Skeletal muscle tissue (tissue), 4 donors: Measurements from ENCODE around the gene POLR1G. TPM values are rescaled to one million over a fixed set of nuclear protein-coding genes. Genes with fewer than 3 reads are reported as not detected.

Experiments
- H3K27ac ChIP-seq: one replicate; pipeline ENCODE4 v1.7.0; 2013; ENCODE audit warnings: mild to moderate bottlenecking, low read depth, low read length, inconsistent platforms
- H3K27me3 ChIP-seq, 3 donors: one replicate each; pipeline ENCODE4 v1.7.0; 2013; ENCODE audit warnings: low read length in 3 of 3; ENCODE audit not compliant: control insufficient read depth in 3 of 3, insufficient read depth in 3 of 3
- H3K36me3 ChIP-seq, 3 donors: one replicate each; pipeline ENCODE4 v1.7.0; 2013; ENCODE audit warnings: low read length in 3 of 3; ENCODE audit not compliant: control insufficient read depth in 3 of 3, insufficient read depth in 3 of 3
- H3K4me1 ChIP-seq, 3 donors: one replicate each; pipeline ENCODE4 v1.7.0; 2013; ENCODE audit warnings: low read length in 3 of 3, mild to moderate bottlenecking in 3 of 3; ENCODE audit not compliant: control insufficient read depth in 3 of 3, insufficient read depth in 3 of 3
- H3K4me3 ChIP-seq, 3 donors: one replicate each; pipeline ENCODE4 v1.7.0; 2013; ENCODE audit warnings: low read length in 3 of 3
- H3K9ac ChIP-seq, 3 donors: one replicate each; pipeline ENCODE4 v1.7.0; 2013; ENCODE audit warnings: low read length in 3 of 3, mild to moderate bottlenecking in 3 of 3, moderate library complexity in 2 of 3, low read depth in 1 of 3
- H3K9me3 ChIP-seq, 3 donors: one replicate each; pipeline ENCODE4 v1.7.0; 2013; ENCODE audit warnings: low read length in 3 of 3; ENCODE audit not compliant: control insufficient read depth in 3 of 3
- total RNA-seq: library from RNA; depleted of rRNA; stranded (reverse); fragments of >200 nt; gene quantifications from one replicate; pipeline ENCODE4 v1.2.3, GENCODE V29; 2014
- donor health status: Osteomylitis.

The POLR1G gene
- total RNA-seq, 1 donor from 2014 or later = 7.3 TPM

DNA sequence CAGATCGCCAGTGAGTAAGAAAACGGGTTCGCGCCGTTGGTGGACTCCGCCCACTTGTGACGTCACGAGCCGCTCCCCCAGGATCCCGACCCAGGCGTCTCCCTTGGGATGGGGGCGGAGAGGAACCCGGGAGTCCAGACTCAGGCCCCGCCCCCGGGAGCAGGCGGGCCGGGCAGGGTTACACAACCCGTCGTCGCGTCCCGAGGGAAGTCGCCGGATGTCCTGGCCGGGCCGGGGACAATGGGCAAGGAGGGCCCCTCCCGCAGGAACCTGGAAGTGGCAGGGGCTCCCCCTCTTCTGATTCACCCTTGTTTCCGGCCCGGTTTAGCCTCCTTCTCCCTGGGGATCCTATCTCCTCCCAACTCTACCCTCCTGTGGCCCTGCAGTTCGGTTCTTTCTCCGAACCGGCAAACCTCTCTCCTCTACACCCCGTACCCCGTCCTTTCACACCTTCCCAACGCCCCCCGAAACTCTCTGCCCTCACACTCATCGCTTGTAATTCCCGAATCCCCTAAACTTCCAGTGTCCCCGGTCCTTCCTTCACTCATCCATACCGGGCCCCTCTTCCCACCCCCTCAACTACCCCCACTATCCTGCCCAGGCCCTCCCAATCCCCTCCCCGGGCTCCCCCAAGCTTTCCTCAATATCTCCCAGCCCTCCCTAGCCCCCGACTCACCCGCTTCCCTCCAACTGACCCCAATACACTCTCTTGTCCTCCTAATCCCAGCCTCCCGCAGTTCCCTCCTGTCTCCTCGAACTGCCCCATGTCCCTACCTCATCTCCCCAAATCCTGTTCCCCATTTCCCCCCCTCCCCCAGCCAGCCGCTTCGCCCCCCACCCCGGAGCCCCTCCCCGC, 37.2 kb downstream of the POLR1G start:
- Histone ChIP-seq H3K36me3 (no peaks in the 10 kb centered on the region), H3K4me1 (peaks cover 17 to 36% (median 33%) of the 10 kb centered on the region in 3 donors), H3K4me3 (peak overlapping the region; percentile 67 to 73 (median 70)), H3K27me3 (no peaks in the 10 kb centered on the region), H3K27ac (peak overlapping the region; percentile 95), H3K9me3 (no peaks in the 10 kb centered on the region), H3K9ac (peak overlapping the region; percentile 50 to 77 (median 73))

DNA sequence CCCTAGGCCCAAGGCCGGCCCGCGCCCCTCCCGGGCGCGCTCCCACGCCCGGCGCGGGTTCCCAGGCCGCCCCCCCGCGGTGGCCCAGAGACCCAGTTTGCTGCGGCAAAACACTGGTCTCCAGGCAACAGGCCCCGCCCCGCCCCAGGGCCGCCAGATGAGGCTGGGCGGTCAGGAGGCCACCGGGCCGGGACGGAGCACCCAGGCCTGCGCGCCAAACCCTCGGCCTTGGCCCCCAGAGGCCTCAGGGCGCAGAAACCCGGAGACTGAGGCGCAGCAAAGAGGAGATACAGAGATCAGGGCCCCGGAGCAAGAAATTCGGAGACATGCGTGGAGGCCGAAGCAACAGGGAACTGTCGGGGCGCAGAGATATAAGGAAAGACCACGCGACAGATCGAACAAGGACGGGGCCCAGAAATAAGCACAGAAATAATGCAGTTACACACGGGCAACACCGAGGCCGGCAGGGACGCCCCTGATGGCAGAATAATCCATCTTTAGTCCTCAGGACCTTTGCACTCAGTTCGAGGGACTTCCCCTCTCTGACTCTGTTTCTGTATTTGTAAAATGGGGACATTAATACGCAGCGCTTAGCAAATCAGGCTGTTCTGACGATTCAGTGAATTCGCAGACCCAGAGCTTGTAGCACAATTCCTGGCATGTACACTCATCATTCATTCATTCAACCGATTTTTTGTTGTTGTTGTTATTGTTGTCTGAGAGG, 38.0 kb downstream of the POLR1G start:
- no peaks in the 10 kb centered on the region for H3K27me3 ChIP-seq
- H3K4me1 ChIP-seq = peaks cover 17 to 39% (median 33%) of the 10 kb centered on the region in 3 donors
- no peaks in the 10 kb centered on the region for H3K36me3 ChIP-seq
- H3K4me3 ChIP-seq = peak overlapping the region; percentile 51 to 71 (median 67)
- peak overlapping the region; percentile 57 to 76 (median 68) for H3K9ac ChIP-seq
- peak overlapping the region; percentile 95 for H3K27ac ChIP-seq
- no peaks in the 10 kb centered on the region for H3K9me3 ChIP-seq

DNA sequence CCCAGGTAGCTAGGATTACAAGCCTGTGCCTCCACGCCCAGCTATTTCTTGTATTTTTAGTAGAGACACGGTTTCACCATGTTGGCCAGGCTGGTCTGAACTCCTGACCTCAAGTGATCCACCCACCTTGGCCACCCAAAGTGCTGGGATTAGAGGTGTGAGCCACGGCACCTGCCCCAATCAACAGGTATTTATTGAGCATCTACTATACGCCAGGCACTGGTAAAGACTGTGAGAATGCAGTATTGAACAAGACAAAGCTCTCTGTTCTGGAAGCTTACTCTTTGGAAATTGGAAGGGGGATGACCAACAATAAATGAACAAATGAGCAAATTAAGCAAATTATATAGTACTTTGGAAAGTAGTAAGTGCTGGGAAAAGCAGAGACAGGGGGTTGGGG, 38.7 kb downstream of the POLR1G start:
- no peaks in the 10 kb centered on the region for H3K36me3 ChIP-seq
- H3K4me1 ChIP-seq = peaks cover 20 to 41% (median 33%) of the 10 kb centered on the region in 3 donors
- no peaks in the 10 kb centered on the region for H3K9me3 ChIP-seq
- no peak overlapping the region for H3K9ac ChIP-seq
- no peaks in the 10 kb centered on the region for H3K27me3 ChIP-seq
- no peak overlapping the region for H3K4me3 ChIP-seq
- peak overlapping the region; percentile 95 for H3K27ac ChIP-seq

DNA sequence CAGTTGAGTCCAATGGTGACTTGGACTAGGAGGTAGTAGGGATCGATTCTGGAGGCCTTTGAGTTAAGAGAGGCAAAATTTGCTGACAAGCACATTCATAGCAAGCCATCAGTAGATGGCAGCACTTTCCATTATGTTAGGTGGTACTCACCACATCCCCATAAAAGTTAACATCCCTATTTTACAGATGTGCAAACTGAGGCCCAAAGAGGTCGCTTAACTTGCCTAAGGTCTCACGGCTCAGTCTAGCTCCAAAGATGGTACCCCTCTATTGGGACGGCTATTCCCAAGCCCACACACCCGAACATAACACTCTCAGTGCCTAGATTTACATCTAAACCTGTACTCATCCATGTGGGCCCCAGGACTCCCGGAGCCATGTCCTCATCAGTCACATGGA, 39.9 kb downstream of the POLR1G start:
- no peaks in the 10 kb centered on the region for H3K27me3 ChIP-seq
- no peak overlapping the region for H3K4me3 ChIP-seq
- H3K9me3 ChIP-seq = no peaks in the 10 kb centered on the region
- H3K4me1 ChIP-seq = peaks cover 20 to 38% (median 29%) of the 10 kb centered on the region in 3 donors
- H3K36me3 ChIP-seq = no peaks in the 10 kb centered on the region
- no peak overlapping the region for H3K9ac ChIP-seq
- no peak overlapping the region for H3K27ac ChIP-seq

DNA sequence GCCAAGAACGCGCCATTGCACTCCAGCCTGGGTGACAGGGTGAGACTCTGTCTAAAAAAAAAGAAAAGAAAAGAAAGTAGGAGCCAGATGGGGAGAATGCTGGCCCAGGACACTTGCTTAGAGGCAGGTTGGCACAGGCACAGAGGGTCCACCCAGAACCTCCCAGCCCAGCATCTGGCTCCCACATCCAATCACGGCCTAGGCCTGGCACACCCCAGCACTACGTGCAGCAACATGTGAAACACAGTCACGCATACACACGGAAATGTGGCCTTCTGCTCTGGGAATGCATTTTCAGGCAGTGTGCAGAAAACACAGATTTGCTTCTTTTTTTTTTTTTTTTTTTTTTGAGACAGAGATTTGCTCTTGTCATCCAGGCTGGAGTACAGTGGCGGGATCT, 40.5 kb downstream of the POLR1G start:
- Histone ChIP-seq H3K36me3 (no peaks in the 10 kb centered on the region), H3K4me1 (peaks cover 26 to 42% (median 31%) of the 10 kb centered on the region in 3 donors), H3K9ac (no peak overlapping the region)

GRCh38 chr19:45448425-45448756, 41.9 kb downstream of the POLR1G start:
- Histone ChIP-seq H3K27me3 (no peaks in the 10 kb centered on the region), H3K9ac (no peak overlapping the region), H3K36me3 (no peaks in the 10 kb centered on the region), H3K4me3 (no peak overlapping the region), H3K9me3 (no peaks in the 10 kb centered on the region), H3K4me1 (peaks cover 21 to 34% (median 22%) of the 10 kb centered on the region in 3 donors), H3K27ac (no peak overlapping the region)

More for the DNA sequence above, 40.5 kb downstream of the POLR1G start:
- no peaks in the 10 kb centered on the region for H3K27me3 ChIP-seq
- no peak overlapping the region for H3K27ac ChIP-seq
- no peak overlapping the region for H3K4me3 ChIP-seq
- H3K9me3 ChIP-seq = no peaks in the 10 kb centered on the region

DNA sequence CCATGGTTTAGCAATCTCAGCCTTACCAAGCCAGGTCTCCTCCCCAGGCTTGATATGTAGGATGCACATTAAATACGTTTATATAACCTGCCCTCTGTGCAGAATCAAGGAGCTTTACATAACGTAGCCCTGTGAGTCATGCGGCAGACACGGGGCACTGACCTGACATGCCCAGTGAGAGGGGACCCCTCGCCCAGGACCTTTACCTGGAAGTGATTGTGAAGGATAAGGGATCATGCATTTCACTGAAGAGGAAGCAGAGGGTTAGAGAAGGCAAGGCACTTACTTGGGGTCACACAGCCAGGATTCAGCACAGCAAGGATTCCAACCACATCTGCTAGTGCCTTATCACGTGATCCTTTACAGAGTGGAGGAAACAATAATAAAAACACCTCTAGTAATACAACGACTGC, 42.4 kb downstream of the POLR1G start:
- Histone ChIP-seq H3K4me3 (no peak overlapping the region), H3K36me3 (no peaks in the 10 kb centered on the region), H3K9me3 (no peaks in the 10 kb centered on the region), H3K4me1 (peaks cover 19 to 34% (median 22%) of the 10 kb centered on the region in 3 donors), H3K27me3 (no peaks in the 10 kb centered on the region), H3K9ac (no peak overlapping the region), H3K27ac (no peak overlapping the region)

DNA sequence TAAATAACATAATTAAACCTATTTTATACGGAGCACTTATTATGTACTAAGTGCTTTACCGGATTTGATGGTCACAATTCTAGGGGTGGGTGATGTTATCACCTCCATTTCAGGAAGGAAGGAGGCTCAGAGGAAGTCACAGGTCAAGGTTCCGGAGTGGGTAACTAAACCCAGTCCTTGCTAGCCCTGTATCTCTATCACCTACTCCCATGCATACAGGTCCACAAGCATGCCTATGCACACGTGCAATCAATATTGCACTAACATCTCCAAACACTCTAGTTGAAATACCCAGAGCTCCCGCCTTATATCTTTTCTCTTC, 43.5 kb downstream of the POLR1G start:
- no peaks in the 10 kb centered on the region for H3K9me3 ChIP-seq
- H3K9ac ChIP-seq = peak overlapping the region; percentile 54 to 66 (median 61)
- no peaks in the 10 kb centered on the region for H3K27me3 ChIP-seq
- peaks cover 13 to 35% (median 17%) of the 10 kb centered on the region in 3 donors for H3K4me1 ChIP-seq
- H3K36me3 ChIP-seq = no peaks in the 10 kb centered on the region
- peak overlapping the region; percentile 65 for H3K27ac ChIP-seq
- peak overlapping the region; percentile 64 to 73 (median 67) for H3K4me3 ChIP-seq

DNA sequence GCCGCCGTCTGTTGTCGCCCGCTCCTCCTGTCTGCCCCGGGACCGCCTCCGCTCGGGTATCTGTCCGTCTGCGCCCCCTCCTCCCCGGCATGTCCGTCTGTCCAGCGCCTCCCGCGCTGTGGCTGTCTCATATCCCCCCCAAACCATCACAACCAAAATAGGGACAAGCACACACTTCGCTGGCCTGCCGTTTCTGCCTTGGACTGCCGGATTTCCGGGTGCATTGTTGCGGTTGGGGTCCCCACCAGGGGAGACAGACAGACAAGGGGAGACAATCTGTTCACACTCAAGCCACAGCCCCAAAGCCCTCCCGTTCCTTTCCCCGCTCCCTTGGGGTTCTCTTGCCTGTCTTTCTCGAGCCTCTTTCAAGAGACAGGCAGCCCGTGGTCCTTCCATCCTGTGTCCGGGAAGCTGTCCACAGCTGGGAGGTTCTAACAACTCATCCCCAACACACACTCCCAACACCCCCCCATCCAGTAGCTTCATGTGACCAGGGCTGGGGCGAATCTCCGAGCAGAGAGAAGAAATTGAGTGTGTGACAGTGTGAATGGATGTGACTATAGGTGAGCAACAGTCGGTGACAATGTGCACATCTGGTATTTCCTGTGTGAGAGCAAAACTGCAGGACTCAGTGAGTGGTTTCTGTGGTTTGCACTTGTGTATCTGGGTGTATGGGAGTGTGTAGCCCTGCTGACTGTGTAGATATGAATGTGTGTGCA, 44.8 kb downstream of the POLR1G start:
- Histone ChIP-seq H3K4me3 (peak overlapping the region; percentile 75 to 80 (median 75)), H3K4me1 (peaks cover 26 to 46% (median 30%) of the 10 kb centered on the region in 3 donors), H3K36me3 (no peaks in the 10 kb centered on the region), H3K9ac (peak overlapping the region; percentile 69 to 82 (median 77)), H3K27me3 (no peaks in the 10 kb centered on the region), H3K9me3 (no peaks in the 10 kb centered on the region), H3K27ac (peak overlapping the region; percentile 81)
